Loucy (cell line): ENCODE measurements around the gene RBBP8.

Experiments
- H2AFZ ChIP-seq: fragments of 200-600 bp; sonication (generic); 2 replicates; pipeline ENCODE4 v1.6.0; 2016; ENCODE audit warnings: antibody characterized with exemption, mild to moderate bottlenecking, low read length, moderate library complexity
- H3F3A ChIP-seq: fragments of 200-600 bp; 2 replicates; pipeline ENCODE4 v1.6.0; 2016; ENCODE audit warnings: antibody characterized with exemption, low read depth, mild to moderate bottlenecking
- H3K27me3 ChIP-seq: fragments of 200-600 bp; sonication (generic); 2 replicates; pipeline ENCODE4 v1.6.1; 2014; ENCODE audit warnings: low read length, mild to moderate bottlenecking; ENCODE audit not compliant: insufficient read depth, poor library complexity, severe bottlenecking
- H3K36me3 ChIP-seq: fragments of 200-600 bp; sonication (generic); 2 replicates; pipeline ENCODE4 v1.6.1; 2016; ENCODE audit warnings: low read length; ENCODE audit not compliant: insufficient read depth
- H3K4me1 ChIP-seq: fragments of 200-600 bp; sonication (generic); 2 replicates; pipeline ENCODE4 v1.5.1; 2014; ENCODE audit warnings: low read length, mild to moderate bottlenecking; ENCODE audit not compliant: insufficient read depth, poor library complexity, severe bottlenecking
- H3K4me2 ChIP-seq: fragments of 200-600 bp; sonication (generic); 2 replicates; pipeline ENCODE4 v1.6.0; 2014; ENCODE audit warnings: antibody characterized with exemption, low read length, low read depth, mild to moderate bottlenecking; ENCODE audit not compliant: poor library complexity, severe bottlenecking
- H3K4me3 ChIP-seq: fragments of 200-600 bp; sonication (generic); 2 replicates; pipeline ENCODE4 v1.5.1; 2014; ENCODE audit warnings: low read length, mild to moderate bottlenecking, mixed read lengths; ENCODE audit not compliant: poor library complexity, severe bottlenecking
- H3K79me2 ChIP-seq: fragments of 200-600 bp; sonication (generic); 2 replicates; pipeline ENCODE4 v1.6.1; 2014; ENCODE audit warnings: low read length; ENCODE audit not compliant: insufficient read depth
- H3K9ac ChIP-seq: fragments of 200-600 bp; sonication (generic); 2 replicates; pipeline ENCODE4 v1.6.0; 2014; ENCODE audit warnings: mild to moderate bottlenecking, low read depth, low read length, moderate library complexity; ENCODE audit not compliant: poor library complexity, severe bottlenecking
- H3K9me2 ChIP-seq: fragments of 200-600 bp; sonication (generic); replicated peaks from 2 replicates; pipeline ENCODE4 v1.6.1; 2016; ENCODE audit warnings: low read depth, low read length, mixed read lengths
- H3K9me3 ChIP-seq: fragments of 200-600 bp; sonication (generic); 2 replicates; pipeline ENCODE4 v1.6.1; 2014; ENCODE audit warnings: mild to moderate bottlenecking, antibody characterized with exemption, low read length, low read depth; ENCODE audit not compliant: insufficient read depth
- H4K20me1 ChIP-seq: fragments of 200-600 bp; sonication (generic); 2 replicates; pipeline ENCODE4 v1.6.0; 2014; ENCODE audit warnings: antibody characterized with exemption, low read length, mild to moderate bottlenecking; ENCODE audit not compliant: insufficient read depth, poor library complexity, severe bottlenecking
- EZH2phosphoT487 ChIP-seq: fragments of 200-600 bp; IDR thresholded peaks from 2 replicates; pipeline ENCODE4 v1.6.1; 2018; ENCODE audit warnings: antibody characterized with exemption, mild to moderate bottlenecking, moderate library complexity, borderline replicate concordance
- TF ChIP-seq, protein P1 (sequence below): fragments of 200-600 bp; sonication (generic); conservative IDR thresholded peaks from 2 replicates; pipeline ENCODE4 v1.5.1; 2014; ENCODE audit warnings: mild to moderate bottlenecking, antibody characterized with exemption, low read length

The RBBP8 gene

GRCh38 chr18:22961156-22961555 lies 28.0 kb downstream of the RBBP8 start:
- peaks cover 18% of the 10 kb centered on the region; the same call in 1 of the 2 replicates for H3K79me2 ChIP-seq
- no peaks in the 10 kb centered on the region for H3K27me3 ChIP-seq
- no peak overlapping the region for H3K4me3 ChIP-seq
- H3F3A ChIP-seq, result no peaks in the 10 kb centered on the region
- H3K9ac ChIP-seq, result no peak overlapping the region
- H3K9me3 ChIP-seq, result no peaks in the 10 kb centered on the region
- H3K4me2 ChIP-seq, result no peak overlapping the region
- H4K20me1 ChIP-seq, result no peaks in the 10 kb centered on the region
- no peaks in the 10 kb centered on the region for H3K9me2 ChIP-seq
- H2AFZ ChIP-seq, result no peak overlapping the region
- TF ChIP-seq EZH2phosphoT487, result no peak
- TF ChIP-seq, protein P1, sequence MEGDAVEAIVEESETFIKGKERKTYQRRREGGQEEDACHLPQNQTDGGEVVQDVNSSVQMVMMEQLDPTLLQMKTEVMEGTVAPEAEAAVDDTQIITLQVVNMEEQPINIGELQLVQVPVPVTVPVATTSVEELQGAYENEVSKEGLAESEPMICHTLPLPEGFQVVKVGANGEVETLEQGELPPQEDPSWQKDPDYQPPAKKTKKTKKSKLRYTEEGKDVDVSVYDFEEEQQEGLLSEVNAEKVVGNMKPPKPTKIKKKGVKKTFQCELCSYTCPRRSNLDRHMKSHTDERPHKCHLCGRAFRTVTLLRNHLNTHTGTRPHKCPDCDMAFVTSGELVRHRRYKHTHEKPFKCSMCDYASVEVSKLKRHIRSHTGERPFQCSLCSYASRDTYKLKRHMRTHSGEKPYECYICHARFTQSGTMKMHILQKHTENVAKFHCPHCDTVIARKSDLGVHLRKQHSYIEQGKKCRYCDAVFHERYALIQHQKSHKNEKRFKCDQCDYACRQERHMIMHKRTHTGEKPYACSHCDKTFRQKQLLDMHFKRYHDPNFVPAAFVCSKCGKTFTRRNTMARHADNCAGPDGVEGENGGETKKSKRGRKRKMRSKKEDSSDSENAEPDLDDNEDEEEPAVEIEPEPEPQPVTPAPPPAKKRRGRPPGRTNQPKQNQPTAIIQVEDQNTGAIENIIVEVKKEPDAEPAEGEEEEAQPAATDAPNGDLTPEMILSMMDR, result no peak
- peaks cover 58% of the 10 kb centered on the region; the same call in 1 of the 2 replicates for H3K36me3 ChIP-seq
- no peaks in the 10 kb centered on the region for H3K4me1 ChIP-seq

GRCh38 chr18:22962004-22962403 lies 28.9 kb downstream of the RBBP8 start:
- H3K36me3 ChIP-seq, result peaks cover 56% of the 10 kb centered on the region; the same call in 1 of the 2 replicates
- H3K9ac ChIP-seq, result no peak overlapping the region
- no peak for TF ChIP-seq EZH2phosphoT487
- TF ChIP-seq, protein P1, result no peak
- no peaks in the 10 kb centered on the region for H3K9me2 ChIP-seq
- H3F3A ChIP-seq, result no peaks in the 10 kb centered on the region
- H3K9me3 ChIP-seq, result no peaks in the 10 kb centered on the region
- H3K79me2 ChIP-seq, result peaks cover 15% of the 10 kb centered on the region; the same call in 1 of the 2 replicates
- H2AFZ ChIP-seq, result no peak overlapping the region
- H4K20me1 ChIP-seq, result no peaks in the 10 kb centered on the region
- H3K27me3 ChIP-seq, result no peaks in the 10 kb centered on the region
- no peaks in the 10 kb centered on the region for H3K4me1 ChIP-seq
- H3K4me2 ChIP-seq, result no peak overlapping the region
- H3K4me3 ChIP-seq, result no peak overlapping the region

DNA sequence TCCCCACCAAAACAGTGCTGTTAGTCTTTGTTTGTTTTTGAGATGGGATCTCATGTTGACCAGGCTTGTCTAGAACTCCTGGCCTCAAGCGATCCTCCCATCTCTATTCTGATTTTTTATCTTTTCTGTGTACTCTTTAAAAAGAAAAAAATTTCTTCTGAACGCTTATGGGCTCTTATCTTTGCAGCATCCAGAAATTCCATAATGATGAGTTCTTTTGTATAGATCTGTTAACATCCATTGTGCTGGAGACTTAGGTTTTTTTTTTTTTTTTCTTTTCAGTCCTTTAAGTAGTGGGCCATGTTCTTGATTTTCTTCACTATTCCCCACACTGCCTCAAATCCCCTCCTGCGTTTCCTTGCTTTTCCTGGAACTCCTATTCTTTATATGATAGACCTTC lies 31.0 kb downstream of the RBBP8 start:
- no peaks in the 10 kb centered on the region for H3K4me1 ChIP-seq
- H3F3A ChIP-seq, result no peaks in the 10 kb centered on the region
- no peak overlapping the region for H3K9ac ChIP-seq
- no peaks in the 10 kb centered on the region for H3K27me3 ChIP-seq
- H3K4me2 ChIP-seq, result no peak overlapping the region
- peaks cover 57% of the 10 kb centered on the region; the same call in 1 of the 2 replicates for H3K36me3 ChIP-seq
- no peak overlapping the region for H2AFZ ChIP-seq
- peaks cover 15% of the 10 kb centered on the region; the same call in 1 of the 2 replicates for H3K79me2 ChIP-seq
- no peaks in the 10 kb centered on the region for H3K9me3 ChIP-seq
- no peak for TF ChIP-seq EZH2phosphoT487
- TF ChIP-seq, protein P1, result no peak
- no peaks in the 10 kb centered on the region for H3K9me2 ChIP-seq
- H3K4me3 ChIP-seq, result no peak overlapping the region
- H4K20me1 ChIP-seq, result no peaks in the 10 kb centered on the region
